HL-60 (cell line): ENCODE data around the gene CACNA2D3.

Experiments used
- DNase-seq, 2 experiments: peaks; one replicate each; pipeline ENCODE4 v3.0.0-alpha.2; 2010 to 2020; ENCODE audit warnings: low read depth in 1 of 2, low spot score in 1 of 2
- H3K27ac ChIP-seq: fragments of 250-450 bp; sonication (Bioruptor Pico); replicated peaks from 2 replicates; pipeline ENCODE4 v1.5.1; 2020; ENCODE audit warnings: mild to moderate bottlenecking, moderate library complexity
- H3K27me3 ChIP-seq: fragments of 250-450 bp; sonication (Bioruptor Pico); 2 replicates; pipeline ENCODE4 v1.5.1; 2021; ENCODE audit warnings: mild to moderate bottlenecking, moderate library complexity; ENCODE audit not compliant: insufficient read depth, poor library complexity, severe bottlenecking
- H3K4me3 ChIP-seq: replicated peaks from 2 replicates; pipeline ENCODE4 v1.5.1; 2011; ENCODE audit warnings: mild to moderate bottlenecking, control low read depth, low read length; ENCODE audit not compliant: insufficient read depth
- GABPA ChIP-seq: IDR thresholded peaks from 2 replicates; pipeline ENCODE4 v1.6.1; 2012; ENCODE audit warnings: low read depth
- POLR2AphosphoS5 ChIP-seq: IDR thresholded peaks from 2 replicates; pipeline ENCODE4 v1.6.1; 2012; ENCODE audit warnings: low read depth
- SPI1 ChIP-seq: IDR thresholded peaks from 2 replicates; pipeline ENCODE4 v1.6.1; 2012; ENCODE audit warnings: low read depth, mild to moderate bottlenecking, borderline replicate concordance
- TF ChIP-seq, protein P1 (sequence below): IDR thresholded peaks from one replicate; pipeline ENCODE4 v1.5.1; 2011; ENCODE audit warnings: low read length, control low read depth, inconsistent platforms; ENCODE audit not compliant: insufficient read depth
- TF ChIP-seq, protein P2 (sequence below): IDR thresholded peaks from 2 replicates; pipeline ENCODE4 v1.6.1; 2012; ENCODE audit warnings: low read depth; ENCODE audit not compliant: insufficient replicate concordance

CACNA2D3 gene

DNA sequence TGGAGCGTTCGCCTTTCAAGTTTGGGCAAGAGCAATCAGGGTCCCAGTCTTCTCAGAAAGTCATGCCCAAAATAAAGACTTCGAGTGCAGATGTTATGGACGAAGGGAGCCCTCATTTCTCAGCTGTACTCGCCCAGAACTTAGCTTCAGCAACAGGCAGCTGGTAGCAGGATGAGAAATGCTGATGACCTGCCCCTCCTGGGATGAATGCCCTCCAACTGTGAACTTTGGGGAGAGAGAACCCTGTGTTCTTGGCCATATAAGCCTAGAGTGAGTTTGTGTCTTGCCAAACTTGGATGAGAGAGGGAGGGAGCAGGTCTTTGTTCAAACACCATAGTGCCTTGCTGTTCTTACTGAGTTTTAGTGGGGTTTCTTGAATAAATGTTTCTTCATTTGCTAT is 405.2 kb downstream of the CACNA2D3 start:
- Histone ChIP-seq H3K27me3 (no peaks in the 10 kb centered on the region), H3K27ac (no peak overlapping the region), H3K4me3 (no peak overlapping the region)
- TF ChIP-seq, protein P1, sequence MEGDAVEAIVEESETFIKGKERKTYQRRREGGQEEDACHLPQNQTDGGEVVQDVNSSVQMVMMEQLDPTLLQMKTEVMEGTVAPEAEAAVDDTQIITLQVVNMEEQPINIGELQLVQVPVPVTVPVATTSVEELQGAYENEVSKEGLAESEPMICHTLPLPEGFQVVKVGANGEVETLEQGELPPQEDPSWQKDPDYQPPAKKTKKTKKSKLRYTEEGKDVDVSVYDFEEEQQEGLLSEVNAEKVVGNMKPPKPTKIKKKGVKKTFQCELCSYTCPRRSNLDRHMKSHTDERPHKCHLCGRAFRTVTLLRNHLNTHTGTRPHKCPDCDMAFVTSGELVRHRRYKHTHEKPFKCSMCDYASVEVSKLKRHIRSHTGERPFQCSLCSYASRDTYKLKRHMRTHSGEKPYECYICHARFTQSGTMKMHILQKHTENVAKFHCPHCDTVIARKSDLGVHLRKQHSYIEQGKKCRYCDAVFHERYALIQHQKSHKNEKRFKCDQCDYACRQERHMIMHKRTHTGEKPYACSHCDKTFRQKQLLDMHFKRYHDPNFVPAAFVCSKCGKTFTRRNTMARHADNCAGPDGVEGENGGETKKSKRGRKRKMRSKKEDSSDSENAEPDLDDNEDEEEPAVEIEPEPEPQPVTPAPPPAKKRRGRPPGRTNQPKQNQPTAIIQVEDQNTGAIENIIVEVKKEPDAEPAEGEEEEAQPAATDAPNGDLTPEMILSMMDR, result no peak
- no peak for TF ChIP-seq POLR2AphosphoS5
- TF ChIP-seq GABPA, result no peak
- TF ChIP-seq SPI1, result no peak
- TF ChIP-seq, protein P2, sequence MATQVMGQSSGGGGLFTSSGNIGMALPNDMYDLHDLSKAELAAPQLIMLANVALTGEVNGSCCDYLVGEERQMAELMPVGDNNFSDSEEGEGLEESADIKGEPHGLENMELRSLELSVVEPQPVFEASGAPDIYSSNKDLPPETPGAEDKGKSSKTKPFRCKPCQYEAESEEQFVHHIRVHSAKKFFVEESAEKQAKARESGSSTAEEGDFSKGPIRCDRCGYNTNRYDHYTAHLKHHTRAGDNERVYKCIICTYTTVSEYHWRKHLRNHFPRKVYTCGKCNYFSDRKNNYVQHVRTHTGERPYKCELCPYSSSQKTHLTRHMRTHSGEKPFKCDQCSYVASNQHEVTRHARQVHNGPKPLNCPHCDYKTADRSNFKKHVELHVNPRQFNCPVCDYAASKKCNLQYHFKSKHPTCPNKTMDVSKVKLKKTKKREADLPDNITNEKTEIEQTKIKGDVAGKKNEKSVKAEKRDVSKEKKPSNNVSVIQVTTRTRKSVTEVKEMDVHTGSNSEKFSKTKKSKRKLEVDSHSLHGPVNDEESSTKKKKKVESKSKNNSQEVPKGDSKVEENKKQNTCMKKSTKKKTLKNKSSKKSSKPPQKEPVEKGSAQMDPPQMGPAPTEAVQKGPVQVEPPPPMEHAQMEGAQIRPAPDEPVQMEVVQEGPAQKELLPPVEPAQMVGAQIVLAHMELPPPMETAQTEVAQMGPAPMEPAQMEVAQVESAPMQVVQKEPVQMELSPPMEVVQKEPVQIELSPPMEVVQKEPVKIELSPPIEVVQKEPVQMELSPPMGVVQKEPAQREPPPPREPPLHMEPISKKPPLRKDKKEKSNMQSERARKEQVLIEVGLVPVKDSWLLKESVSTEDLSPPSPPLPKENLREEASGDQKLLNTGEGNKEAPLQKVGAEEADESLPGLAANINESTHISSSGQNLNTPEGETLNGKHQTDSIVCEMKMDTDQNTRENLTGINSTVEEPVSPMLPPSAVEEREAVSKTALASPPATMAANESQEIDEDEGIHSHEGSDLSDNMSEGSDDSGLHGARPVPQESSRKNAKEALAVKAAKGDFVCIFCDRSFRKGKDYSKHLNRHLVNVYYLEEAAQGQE, result no peak
- no peak for DNase-seq

DNA sequence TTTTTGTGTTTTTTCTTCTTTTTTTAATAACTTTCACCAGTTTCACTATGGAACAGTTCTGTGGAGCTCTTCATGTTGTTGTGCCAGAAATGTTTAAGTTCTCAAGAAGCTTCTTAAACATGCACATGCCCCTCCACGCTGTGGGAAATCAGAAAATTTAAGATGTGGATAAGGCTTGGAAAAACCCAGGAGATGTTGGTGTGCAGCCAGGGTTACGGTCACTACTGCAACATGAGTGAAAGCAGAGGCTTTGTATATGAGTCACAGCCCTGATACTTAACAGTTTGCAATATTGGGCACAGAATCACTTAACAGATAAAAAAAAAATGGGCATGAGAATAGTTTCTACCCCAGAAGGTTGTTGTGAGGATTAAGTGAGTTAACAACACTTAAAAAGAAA is 405.6 kb downstream of the CACNA2D3 start:
- no peak for TF ChIP-seq POLR2AphosphoS5
- TF ChIP-seq, protein P2, result no peak
- TF ChIP-seq, protein P1, result no peak
- TF ChIP-seq GABPA, result no peak
- no peak for TF ChIP-seq SPI1
- no peak for DNase-seq
- H3K4me3 ChIP-seq, result no peak overlapping the region
- no peak overlapping the region for H3K27ac ChIP-seq
- no peaks in the 10 kb centered on the region for H3K27me3 ChIP-seq

DNA sequence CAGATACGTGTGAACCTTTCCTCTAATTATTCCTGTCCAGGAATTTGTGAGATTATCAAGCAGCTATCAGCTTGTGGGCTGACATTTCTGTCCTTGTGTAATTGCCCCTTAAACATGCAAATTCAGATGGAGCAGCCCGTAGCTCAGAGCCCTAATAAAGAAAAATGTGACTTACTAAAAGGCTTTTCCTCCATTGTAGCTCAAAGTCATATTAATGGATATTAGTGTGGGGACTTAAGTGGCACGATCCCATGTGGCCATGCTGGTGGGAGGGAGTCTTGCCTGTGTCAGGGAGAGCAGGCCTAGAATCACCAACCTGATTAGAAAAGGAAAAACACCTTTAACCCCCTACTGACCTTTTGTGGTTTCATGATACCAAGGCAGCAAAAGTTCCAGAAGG is 406.3 kb downstream of the CACNA2D3 start:
- Histone ChIP-seq H3K27ac (no peak overlapping the region), H3K27me3 (no peaks in the 10 kb centered on the region), H3K4me3 (no peak overlapping the region)
- TF ChIP-seq GABPA, result no peak
- TF ChIP-seq POLR2AphosphoS5, result no peak
- TF ChIP-seq, protein P1, result no peak
- TF ChIP-seq, protein P2, result no peak
- TF ChIP-seq SPI1, result no peak
- DNase-seq, result no peak
